K562 (cell line): Measurements from ENCODE around the gene GON4L. TPM values are rescaled to one million over a fixed set of nuclear protein-coding genes. Genes with fewer than 3 reads are reported as not detected.

Source experiments
- ASH1L ChIP-seq: fragments of 450-650 bp; IDR thresholded peaks from 2 replicates; pipeline ENCODE4 v1.6.1; 2018; ENCODE audit warnings: borderline replicate concordance, mild to moderate bottlenecking, low read depth; ENCODE audit not compliant: partially characterized antibody
- HCFC1 ChIP-seq: IDR thresholded peaks from 2 replicates; pipeline ENCODE4 v1.6.1; 2012; ENCODE audit warnings: low read depth, low read length, improper control_type of control experiment
- HNRNPH1 ChIP-seq: fragments of 200-400 bp; formaldehyde crosslinking; optimal IDR thresholded peaks from 2 replicates; pipeline ENCODE3; 2017; ENCODE audit warnings: low read depth, mild to moderate bottlenecking, low read length, moderate library complexity
- JUNB ChIP-seq: fragments of 450-650 bp; formaldehyde crosslinking; conservative IDR thresholded peaks from 2 replicates; pipeline ENCODE4 v1.4.0; 2020; ENCODE audit warnings: mild to moderate bottlenecking
- MIER1 ChIP-seq: fragments of 450-650 bp; IDR thresholded peaks from 2 replicates; pipeline ENCODE4 v1.6.1; 2016; ENCODE audit warnings: antibody characterized with exemption, mild to moderate bottlenecking, low read depth
- MTF1 ChIP-seq: fragments of 250-450 bp; sonication (Bioruptor Pico); IDR thresholded peaks from 2 replicates; pipeline ENCODE4 v1.9.0; 2021; ENCODE audit warnings: moderate library complexity, mild to moderate bottlenecking, inconsistent platforms, borderline replicate concordance
- NFIX ChIP-seq: fragments of 250-450 bp; sonication (Bioruptor Pico); IDR thresholded peaks from 2 replicates; pipeline ENCODE4 v1.4.0; 2020; ENCODE audit warnings: low read depth, mild to moderate bottlenecking, moderate library complexity
- NONO ChIP-seq, 2 experiments: fragments of 200-400 bp in 1 of 2; fragments of 450-650 bp in 1 of 2; formaldehyde crosslinking in 1 of 2; IDR thresholded peaks; 2 replicates each; pipeline ENCODE4 v1.6.1; 2017; ENCODE audit warnings: low read depth in 2 of 2, mild to moderate bottlenecking in 2 of 2, moderate library complexity in 2 of 2, low read length in 1 of 2
- NR1H2 ChIP-seq: sonication (generic); formaldehyde crosslinking; IDR thresholded peaks from 2 replicates; pipeline ENCODE4 v1.4.0; 2020; ENCODE audit warnings: mild to moderate bottlenecking, missing genetic modification reagents
- NR2C1 ChIP-seq, 2 experiments: fragments of 450-650 bp; IDR thresholded peaks; 2 replicates each; pipeline ENCODE4 v1.6.1; 2017; ENCODE audit warnings: mild to moderate bottlenecking in 2 of 2, antibody characterized with exemption in 1 of 2, inconsistent platforms in 1 of 2, missing compliant biosample characterization in 1 of 2, missing genetic modification characterization in 1 of 2
- POLR2H ChIP-seq: IDR thresholded peaks from 2 replicates; pipeline ENCODE4 v1.6.1; 2016; ENCODE audit warnings: missing genetic modification characterization, low read depth, mild to moderate bottlenecking, control low read depth, missing compliant biosample characterization, moderate library complexity
- RBM25 ChIP-seq: fragments of 200-400 bp; formaldehyde crosslinking; IDR thresholded peaks from 2 replicates; pipeline ENCODE4 v1.6.1; 2018; ENCODE audit warnings: low read length, low read depth, moderate library complexity; ENCODE audit not compliant: severe bottlenecking
- SAFB2 ChIP-seq: fragments of 200-400 bp; formaldehyde crosslinking; IDR thresholded peaks from 2 replicates; pipeline ENCODE4 v1.6.1; 2018; ENCODE audit warnings: borderline replicate concordance, low read length, low read depth, moderate library complexity; ENCODE audit not compliant: severe bottlenecking
- SETDB1 ChIP-seq: IDR thresholded peaks from one replicate; pipeline ENCODE4 v1.6.1; 2012; ENCODE audit warnings: low read length, control low read depth, inconsistent platforms
- SMAD1 ChIP-seq: fragments of 150-350 bp; IDR thresholded peaks from 2 replicates; pipeline ENCODE4 v1.6.1; 2014; ENCODE audit warnings: low read length, low read depth; ENCODE audit not compliant: partially characterized antibody
- SREBF1 ChIP-seq: fragments of 150-350 bp; IDR thresholded peaks from 2 replicates; pipeline ENCODE4 v1.6.1; 2014; ENCODE audit warnings: antibody characterized with exemption, low read depth, low read length, borderline replicate concordance
- SRSF1 ChIP-seq: fragments of 200-400 bp; formaldehyde crosslinking; IDR thresholded peaks from 2 replicates; pipeline ENCODE4 v1.6.1; 2017; ENCODE audit warnings: mild to moderate bottlenecking, low read depth, low read length, moderate library complexity
- TAL1 ChIP-seq: fragments of 450-650 bp; IDR thresholded peaks from 2 replicates; pipeline ENCODE4 v1.6.1; 2016; ENCODE audit warnings: mild to moderate bottlenecking
- TBP ChIP-seq: optimal IDR thresholded peaks from 2 replicates; pipeline ENCODE3; 2011; ENCODE audit warnings: low read depth, low read length, improper control_type of control experiment
- ZBTB1 ChIP-seq: sonication (generic); formaldehyde crosslinking; IDR thresholded peaks from 2 replicates; pipeline ENCODE4 v1.8.1; 2023; ENCODE audit warnings: missing genetic modification reagents, low read depth, mild to moderate bottlenecking, borderline replicate concordance
- ZC3H4 ChIP-seq: sonication (generic); formaldehyde crosslinking; IDR thresholded peaks from 2 replicates; pipeline ENCODE4 v1.9.0; 2021; ENCODE audit warnings: missing genetic modification reagents, borderline replicate concordance
- ZEB2 ChIP-seq: fragments of 450-650 bp; IDR thresholded peaks from 2 replicates; pipeline ENCODE4 v1.6.1; 2016
- ZNF165 ChIP-seq: fragments of 250-450 bp; sonication (Bioruptor Pico); IDR thresholded peaks from 2 replicates; pipeline ENCODE4 v1.4.0; 2020; ENCODE audit warnings: borderline replicate concordance
- ZNF239 ChIP-seq: fragments of 250-450 bp; sonication (Bioruptor Pico); IDR thresholded peaks from 2 replicates; pipeline ENCODE4 v1.4.0; 2020; ENCODE audit warnings: mild to moderate bottlenecking
- ZNF274 ChIP-seq: IDR thresholded peaks from 2 replicates; pipeline ENCODE4 v1.6.1; 2011; ENCODE audit warnings: low read depth, mild to moderate bottlenecking, low read length, moderate library complexity, borderline replicate concordance
- ZNF324 ChIP-seq: fragments of 250-450 bp; sonication (Bioruptor Pico); IDR thresholded peaks from 2 replicates; pipeline ENCODE4 v1.4.0; 2020; ENCODE audit warnings: mild to moderate bottlenecking
- ZNF347 ChIP-seq: fragments of 450-650 bp; formaldehyde crosslinking; IDR thresholded peaks from 2 replicates; pipeline ENCODE4 v1.4.0; 2020; ENCODE audit warnings: low read depth, mild to moderate bottlenecking, moderate library complexity
- ZNF408 ChIP-seq: fragments of 250-450 bp; sonication (Bioruptor Pico); IDR thresholded peaks from 2 replicates; pipeline ENCODE4 v1.4.0; 2020; ENCODE audit warnings: low read depth, mild to moderate bottlenecking, moderate library complexity
- ZNF695 ChIP-seq: fragments of 450-650 bp; formaldehyde crosslinking; IDR thresholded peaks from 2 replicates; pipeline ENCODE4 v1.4.0; 2020; ENCODE audit warnings: mild to moderate bottlenecking, moderate library complexity
- ZNF717 ChIP-seq: fragments of 250-450 bp; sonication (Bioruptor Pico); IDR thresholded peaks from 2 replicates; pipeline ENCODE4 v1.5.0; 2021
- ZNF764 ChIP-seq: fragments of 250-450 bp; sonication (Bioruptor Pico); IDR thresholded peaks from 2 replicates; pipeline ENCODE4 v1.4.0; 2020; ENCODE audit warnings: low read depth, mild to moderate bottlenecking, moderate library complexity
- polyA plus RNA-seq, 8 experiments: library from polyadenylated mRNA; depleted of rRNA in 4 of 8; stranded (reverse) in 5 of 8; unstranded in 3 of 8; fragments of >200 nt; fragmentation: Nextera tagmentation in 2 of 8; fragmentation: Illumina TruSeq in 1 of 8; extraction: Ambion mirVana in 2 of 8; extraction: Trizol in 1 of 8; gene quantifications; 2 replicates each; pipeline versions ENCODE4 v1.2.1 to v1.2.3, GENCODE V29; 2011 to 2014; ENCODE audit warnings: inconsistent platforms in 1 of 8, missing spikeins in 1 of 8
- total RNA-seq, 7 experiments: library from RNA; depleted of rRNA in 6 of 7; stranded (reverse); fragments of >200 nt in 6 of 7; fragmentation: Illumina TruSeq in 2 of 7; extraction: Trizol in 2 of 7; gene quantifications; 2 replicates each; pipeline versions ENCODE4 v1.2.1 to v1.2.3, GENCODE V29; 2011 to 2021; ENCODE audit warnings: low replicate concordance in 1 of 7

Gene GON4L
- total and polyA plus RNA-seq, 9 of the 15 experiments (the other 6 are each of a cell fraction or from before 2014, with no cell fraction given) = 20.2 to 47.4 (median 33.6) TPM

DNA sequence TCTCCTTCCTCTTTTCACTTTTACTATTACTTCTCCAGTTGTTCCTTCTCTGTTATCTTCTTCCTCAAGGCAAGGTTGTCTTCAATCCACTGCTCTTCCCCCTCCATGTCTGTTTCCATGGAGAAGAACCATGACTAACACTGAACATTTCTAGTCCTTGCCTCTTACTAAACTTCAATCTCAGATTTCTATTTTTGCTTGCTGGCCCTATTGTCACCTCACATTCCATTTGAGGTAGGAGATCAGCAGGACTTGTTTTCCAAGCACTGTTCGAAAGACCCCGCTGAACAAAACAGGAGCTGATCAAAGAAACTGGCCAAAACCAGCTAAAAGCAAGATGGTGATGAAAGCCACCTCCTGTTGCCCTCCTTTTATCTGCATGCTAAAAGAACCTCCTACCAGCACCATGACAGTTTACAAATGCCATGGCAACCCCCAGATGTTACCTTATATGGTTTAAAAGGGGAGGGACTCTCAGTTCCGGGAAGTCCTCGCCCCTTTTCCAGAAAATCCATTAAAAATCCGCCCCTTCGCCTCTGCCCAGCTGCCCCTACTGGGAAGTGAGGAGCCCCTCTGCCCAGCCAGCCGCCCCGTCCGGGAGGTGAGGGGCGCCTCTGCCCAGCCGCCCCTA, 22.6 kb downstream of the GON4L start (continued):
- TF ChIP-seq JUNB (no peak), TBP (peak; percentile 70), ZNF239 (CRISPR knock-in tag) (0 out of 2 replicates have a peak, but pooled peaks have one; percentile 10), ZNF408 (no peak), ZEB2 (peak; percentile 79), RBM25 (no peak), ZNF165 (CRISPR knock-in tag) (no peak), MIER1 (no peak), ZNF324 (CRISPR knock-in tag) (no peak), ZNF695 (CRISPR knock-in tag) (no peak), ZC3H4 (CRISPR knock-in tag) (no peak), MTF1 (no peak), ZNF764 (no peak), SMAD1 (no peak), NR2C1 (IDR thresholded peaks at IDR 0.05) (peak; percentile 58), NR2C1 (tag; IDR thresholded peaks at IDR 0.05) (no peak), POLR2H (tag) (peak; percentile 81), NFIX (CRISPR knock-in tag) (no peak), HCFC1 (peak; percentile 44; the same call in 1 of the 2 replicates), NONO (IDR thresholded peaks at IDR 0.05; ENCODE audit: low read depth in 2 of 2, low read length in 1 of 2) (peak in 1 of 2 experiments; percentile 51; a peak in 1 of 4 replicates), ZNF274 (no peak), HNRNPH1 (no peak), SREBF1 (no peak), ZNF347 (CRISPR knock-in tag) (no peak), TAL1 (peak; percentile 11; the same call in 1 of the 2 replicates), ZBTB1 (no peak), SAFB2 (no peak), SETDB1 (no peak), SRSF1 (no peak), NR1H2 (CRISPR knock-in tag) (no peak), ASH1L (no peak), ZNF717 (CRISPR knock-in tag) (no peak)
